ENCODE results near the gene TIGAR. TPM values are rescaled to one million over a fixed set of nuclear protein-coding genes. Genes with fewer than 3 reads are reported as not detected.

TIGAR gene
- polyA plus RNA-seq, 2 of the 4 experiments (the other 2 are of a cell fraction) = 24.5 to 50.9 TPM

- DNase-seq (ENCODE audit: low read depth in 1 of 2, low spot score in 1 of 2) (no peak), ATAC-seq (no peak), FAIRE-seq (no peak)
- Histone ChIP-seq H3K27ac (no peak overlapping the region), H3K4me1 (0 out of 3 replicates have a peak, but pooled peaks cover 3% of the 10 kb centered on the region), H3K4me3 (no peak overlapping the region), H3K4me2 (no peak overlapping the region), H3K9me3 (no peaks in the 10 kb centered on the region)
- TF ChIP-seq CBX8 (IDR thresholded peaks at IDR 0.05) = no peak
- no peak for TF ChIP-seq FOXS1 (CRISPR knock-in tag; IDR thresholded peaks at IDR 0.05)
- no peak for TF ChIP-seq BHLHE40 (IDR thresholded peaks at IDR 0.05; ENCODE audit: low read depth, low read length)
- TF ChIP-seq POLR2A (IDR thresholded peaks at IDR 0.05; ENCODE audit: low read length) = no peak
- TF ChIP-seq PHF8 (IDR thresholded peaks at IDR 0.05; ENCODE audit: borderline replicate concordance, low read depth) = no peak
- no peak for TF ChIP-seq MAX (IDR thresholded peaks at IDR 0.05)
- TF ChIP-seq GATA3 (IDR thresholded peaks at IDR 0.05; ENCODE audit: borderline replicate concordance) = no peak
- TF ChIP-seq JUNB (IDR thresholded peaks at IDR 0.05) = no peak
- no peak for TF ChIP-seq NPAS2 (CRISPR knock-in tag; IDR thresholded peaks at IDR 0.05; ENCODE audit: borderline replicate concordance)
- no peak for TF ChIP-seq HOXB13 (CRISPR knock-in tag; IDR thresholded peaks at IDR 0.05; ENCODE audit: low read depth)
- TF ChIP-seq ESRRA (IDR thresholded peaks at IDR 0.05; ENCODE audit: borderline replicate concordance, low read length) = no peak
- TF ChIP-seq MAZ (IDR thresholded peaks at IDR 0.05; ENCODE audit: borderline replicate concordance, low read depth, low read length) = no peak
- TF ChIP-seq KDM1A (IDR thresholded peaks at IDR 0.05; ENCODE audit: low read depth) = no peak
- TF ChIP-seq JUN (IDR thresholded peaks at IDR 0.05) = no peak
- no peak for TF ChIP-seq ZNF302 (CRISPR knock-in tag; IDR thresholded peaks at IDR 0.05)
- 57% methylated on average over 16 of the region's 16 CpGs for WGBS (ENCODE audit: missing lambda C conversion rate)
- ChIA-PET POLR2A (no interaction called here), CTCF (interaction anchor here (0.7 to 13.1 kb wide), 6 partner anchors 10 to 981 kb away, joined by 3 to 235 read pairs (median 3); no protein-coding TSS in a partner anchor)
These were observed 39.8 kb upstream of the TIGAR start for GRCh38 chr12:4281173-4281654.

GRCh38 chr12:4282103-4282891 lies 38.7 kb upstream of the TIGAR start:
- WGBS (ENCODE audit: missing lambda C conversion rate) = 39% methylated on average over 16 of the region's 16 CpGs
- TF ChIP-seq HOXA7 (CRISPR knock-in tag; IDR thresholded peaks at IDR 0.05) (no peak), NFE2L2 (conservative IDR thresholded peaks at IDR 0.05; ENCODE audit: low read length) (no peak), RFX5 (IDR thresholded peaks at IDR 0.05) (no peak), HMGXB4 (CRISPR knock-in tag; IDR thresholded peaks at IDR 0.05; ENCODE audit: borderline replicate concordance) (no peak), BCL3 (IDR thresholded peaks at IDR 0.05) (no peak), RAD21 (conservative IDR thresholded peaks at IDR 0.05 in 1 of 2, IDR thresholded peaks at IDR 0.05 in 1 of 2) (no peak), FOSL2 (IDR thresholded peaks at IDR 0.05) (no peak), FOSL2 (CRISPR knock-in tag; IDR thresholded peaks at IDR 0.05) (no peak), MAFK (IDR thresholded peaks at IDR 0.05; ENCODE audit: partially characterized antibody) (no peak), ZSCAN20 (CRISPR knock-in tag; IDR thresholded peaks at IDR 0.05) (no peak), NR3C1 (IDR thresholded peaks at IDR 0.05) (no peak), ZC3H11A (IDR thresholded peaks at IDR 0.05) (no peak), HES2 (IDR thresholded peaks at IDR 0.05) (no peak), TFCP2L1 (CRISPR knock-in tag; IDR thresholded peaks at IDR 0.05) (no peak), GATA3 (IDR thresholded peaks at IDR 0.05; ENCODE audit: borderline replicate concordance) (no peak), ELK1 (IDR thresholded peaks at IDR 0.05; ENCODE audit: low read depth, low read length) (no peak), CHD2 (IDR thresholded peaks at IDR 0.05; ENCODE audit: low read length, partially characterized antibody) (no peak)
- Histone ChIP-seq H3K4me2 (no peak overlapping the region), H3K4me3 (no peak overlapping the region), H3K27ac (no peak overlapping the region), H3K9me3 (no peaks in the 10 kb centered on the region), H3K4me1 (no peaks in the 10 kb centered on the region)
- POLR2A ChIA-PET = no interaction called here
- FAIRE-seq (no peak), DNase-seq (ENCODE audit: low read depth in 1 of 2, low spot score in 1 of 2) (no peak), ATAC-seq (no peak)
- CTCF ChIA-PET = interaction anchor here (1.1 to 13.1 kb wide), 5 partner anchors 9 to 982 kb away, joined by 3 to 235 read pairs (median 4); no protein-coding TSS in a partner anchor

Measured in A549 (cell line).